T follicular helper cell (primary cell): Measurements from ENCODE around the gene ABHD13.
A peak's percentile ranks its signal among the peaks of the same experiment; 100 is the strongest.
"Not testable (repeated sequence)": the region's sequence is repeated elsewhere in the genome, so short reads cannot be mapped to it uniquely, and the experiment has no call there.

Experiments used
- DNase-seq: peaks from one replicate; pipeline ENCODE4 v3.0.0-alpha.2; 2020; ENCODE audit warnings: low read depth

ABHD13 gene

DNA sequence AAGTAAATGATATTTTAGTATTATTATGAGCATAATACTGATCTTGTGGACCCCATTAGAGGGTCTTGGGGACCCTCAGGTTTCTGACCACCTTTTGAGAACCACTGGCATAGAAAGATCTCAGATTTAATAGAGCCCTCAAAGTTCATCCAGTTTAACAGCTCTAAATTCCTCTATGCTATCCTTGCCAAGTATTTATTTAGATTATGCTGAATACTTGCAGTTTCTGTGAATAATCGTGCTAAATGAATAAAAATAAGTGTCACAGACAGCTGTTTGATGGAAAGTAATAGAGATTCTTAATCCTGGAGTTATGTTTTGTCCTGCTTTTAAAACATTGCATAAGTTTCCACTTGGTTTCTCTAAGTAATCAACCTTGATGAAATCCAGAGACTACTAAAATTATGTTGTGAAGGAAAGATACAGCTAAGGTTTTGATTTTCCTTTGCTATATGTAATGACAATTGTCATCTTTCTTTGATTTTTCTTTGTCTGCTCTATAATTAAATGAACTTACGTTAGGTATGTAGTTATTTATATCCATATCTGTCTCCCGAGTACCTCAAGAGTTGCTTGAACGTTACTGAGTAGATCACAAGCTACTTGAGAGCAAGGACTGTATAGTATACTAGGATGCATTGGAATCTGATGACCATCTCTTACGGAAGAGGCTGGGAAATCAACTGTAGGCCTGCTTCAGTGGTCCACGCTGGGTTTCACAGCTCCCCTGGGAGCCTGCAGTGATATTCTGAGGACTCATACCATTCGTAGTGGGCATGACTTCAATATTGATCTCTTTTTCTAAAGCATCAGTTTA is 5.7 kb downstream of the ABHD13 start:
- no peak for DNase-seq

DNA sequence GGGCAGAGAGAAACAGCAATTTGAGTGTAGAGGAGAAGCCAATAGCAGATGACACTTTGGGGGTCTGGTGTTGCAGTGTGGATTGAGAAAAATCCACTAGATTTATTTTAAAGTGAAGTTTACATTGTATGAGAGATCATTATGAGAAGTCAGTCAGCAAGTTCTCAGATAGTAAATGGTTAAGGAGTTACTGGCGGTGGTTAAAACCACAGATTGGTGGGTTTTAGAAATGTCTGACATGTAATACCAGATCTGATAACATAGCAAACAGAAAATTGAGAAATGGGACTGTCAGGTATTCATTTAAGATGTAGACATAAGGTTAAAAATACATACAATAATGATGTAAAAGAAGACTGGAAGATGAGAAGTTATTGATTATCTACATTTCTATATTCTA is 7.2 kb downstream of the ABHD13 start:
- no peak for DNase-seq

DNA sequence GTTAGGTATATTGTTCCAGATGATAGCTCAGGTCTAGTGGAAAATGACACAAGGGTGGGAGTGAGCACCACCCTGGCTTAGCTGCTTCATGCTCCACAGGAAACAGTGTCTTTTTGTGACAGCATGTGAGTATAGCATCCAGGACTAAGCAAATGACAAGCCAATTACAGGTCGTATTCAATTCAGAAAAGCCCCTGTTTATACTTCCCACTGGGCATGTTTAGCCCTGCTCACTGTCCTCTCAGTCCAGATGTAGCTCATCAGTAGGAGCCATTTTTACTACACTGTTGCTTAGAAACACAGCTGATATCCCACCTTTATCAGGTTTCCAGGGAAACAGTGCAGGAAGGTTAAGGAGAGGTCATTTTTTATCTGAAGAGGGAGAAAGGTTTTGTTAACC is 8.0 kb downstream of the ABHD13 start:
- no peak for DNase-seq

DNA sequence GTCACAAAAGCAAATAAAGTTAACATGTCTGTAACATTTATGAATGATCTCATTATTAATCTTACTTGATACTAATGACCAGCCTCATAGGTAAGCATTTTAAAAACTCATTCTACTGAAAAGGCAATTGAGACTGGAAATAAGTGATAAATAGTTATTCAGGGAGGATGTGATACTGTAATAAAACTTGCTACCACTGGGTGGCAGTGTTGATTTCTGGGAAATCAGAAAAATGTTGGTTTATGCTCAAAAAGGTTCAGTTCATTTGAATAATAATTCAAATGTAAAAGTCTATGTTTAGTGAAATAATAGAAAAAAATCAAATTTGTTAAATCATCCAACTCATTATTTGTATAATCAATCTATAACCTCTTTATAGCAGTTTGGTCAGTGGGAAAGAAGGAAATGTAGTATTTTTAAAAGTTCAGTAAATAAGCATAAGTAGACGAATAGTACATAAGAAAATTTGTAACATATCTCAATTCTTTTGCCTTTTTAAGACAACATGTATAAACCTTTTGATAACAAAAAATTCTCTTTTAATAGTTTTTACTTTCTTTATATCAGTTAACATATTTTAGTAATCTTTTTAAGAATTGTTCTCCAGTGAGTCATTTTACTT is 9.6 kb downstream of the ABHD13 start:
- DNase-seq, result no peak

DNA sequence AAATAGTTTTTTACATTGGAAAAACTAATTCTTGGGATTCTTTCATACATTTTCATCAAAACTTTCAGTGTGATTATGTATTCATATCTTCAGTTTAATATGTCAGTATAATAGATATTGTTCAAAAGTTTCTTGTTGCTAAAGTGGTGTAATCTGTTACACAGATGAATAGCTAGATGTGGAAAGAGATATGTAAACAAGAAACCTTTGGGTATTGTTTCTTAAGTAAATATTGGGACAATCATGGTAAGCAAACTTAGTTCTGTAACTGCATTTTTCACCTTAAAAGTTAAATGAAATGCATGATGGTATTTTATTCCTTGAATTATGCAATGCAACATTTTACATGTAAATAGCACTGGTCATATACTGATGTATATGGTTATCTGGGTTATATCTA is 12.2 kb downstream of the ABHD13 start:
- DNase-seq, result no peak

GRCh38 chr13:108249150-108249549 is 31.0 kb downstream of the ABHD13 start:
- no peak for DNase-seq

DNA sequence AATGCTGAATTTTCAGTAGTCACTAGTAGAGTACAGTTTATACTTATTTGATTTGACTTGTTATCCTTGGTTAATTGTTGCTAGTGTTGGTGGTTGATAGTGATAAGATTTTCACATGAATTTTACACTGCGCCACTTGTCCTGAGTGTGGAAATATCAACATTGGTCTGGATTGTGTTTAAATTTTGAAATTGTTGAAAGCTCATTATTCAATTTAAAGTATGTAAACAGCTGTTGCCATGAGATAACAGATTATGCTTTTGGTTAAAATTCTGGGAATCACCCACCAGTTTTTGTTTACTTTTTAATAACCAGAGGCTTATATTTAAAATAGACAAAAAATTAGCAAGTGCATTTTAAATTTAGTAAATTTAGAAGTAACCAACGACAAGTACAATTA is 39.1 kb downstream of the ABHD13 start:
- no peak for DNase-seq

DNA sequence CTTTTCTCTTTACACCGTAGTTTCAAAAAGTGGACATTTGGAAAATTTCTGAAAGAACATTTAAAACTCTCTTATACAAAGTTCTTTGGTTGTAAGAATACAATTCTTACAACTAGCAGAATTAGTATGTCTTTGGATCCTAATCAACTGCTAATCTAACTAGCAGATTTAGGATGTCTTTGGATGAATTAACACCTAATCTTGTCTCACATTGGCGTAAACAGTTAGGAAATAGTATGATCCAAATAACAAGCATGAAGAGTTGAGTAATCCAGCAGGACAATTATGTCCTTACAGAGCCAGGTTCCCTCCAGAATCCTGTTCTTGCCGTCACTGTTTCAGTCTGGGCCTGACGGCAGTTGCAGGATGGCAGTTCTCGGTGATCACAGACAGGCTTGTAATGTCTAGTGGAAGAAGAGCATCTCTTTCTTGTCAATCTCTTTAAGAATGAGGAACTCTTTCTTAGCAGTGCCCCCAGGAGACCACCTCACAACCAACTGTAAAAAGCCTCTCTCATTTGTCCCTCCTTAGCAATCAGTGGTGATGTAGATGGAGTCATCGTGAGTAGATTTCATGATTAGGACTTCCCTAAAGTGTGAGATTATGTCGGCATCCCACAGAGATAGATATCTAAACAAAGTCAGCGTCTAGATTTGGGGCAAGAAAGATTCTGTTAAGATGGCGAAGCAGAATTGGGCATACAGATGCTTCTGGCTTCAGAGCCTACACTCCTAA is 45.6 kb downstream of the ABHD13 start:
- DNase-seq, result no peak

GRCh38 chr13:108266321-108266990 is 48.3 kb downstream of the ABHD13 start:
- DNase-seq, result no peak

DNA sequence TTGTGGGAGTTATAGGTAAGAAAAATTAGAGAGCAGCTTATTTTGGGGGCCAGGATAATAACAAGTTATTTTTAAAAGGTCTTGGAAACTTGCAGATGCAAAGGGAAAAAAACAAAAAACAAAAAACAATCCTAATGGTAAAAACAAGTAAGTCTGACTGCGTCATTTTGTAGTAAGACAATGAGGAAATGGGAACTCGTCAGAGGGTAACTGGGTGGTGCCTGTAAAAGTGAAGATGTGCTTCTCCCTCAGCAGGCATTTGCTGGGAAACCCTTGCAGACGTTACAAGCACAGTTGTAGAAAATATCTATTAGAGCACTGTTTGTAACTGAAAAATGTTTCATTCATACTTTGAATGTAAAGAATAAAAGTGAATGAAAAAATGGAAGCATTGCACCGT is 49.2 kb downstream of the ABHD13 start:
- no peak for DNase-seq

GRCh38 chr13:108267855-108268254 is 49.7 kb downstream of the ABHD13 start:
- DNase-seq, result not testable (repeated sequence)

DNA sequence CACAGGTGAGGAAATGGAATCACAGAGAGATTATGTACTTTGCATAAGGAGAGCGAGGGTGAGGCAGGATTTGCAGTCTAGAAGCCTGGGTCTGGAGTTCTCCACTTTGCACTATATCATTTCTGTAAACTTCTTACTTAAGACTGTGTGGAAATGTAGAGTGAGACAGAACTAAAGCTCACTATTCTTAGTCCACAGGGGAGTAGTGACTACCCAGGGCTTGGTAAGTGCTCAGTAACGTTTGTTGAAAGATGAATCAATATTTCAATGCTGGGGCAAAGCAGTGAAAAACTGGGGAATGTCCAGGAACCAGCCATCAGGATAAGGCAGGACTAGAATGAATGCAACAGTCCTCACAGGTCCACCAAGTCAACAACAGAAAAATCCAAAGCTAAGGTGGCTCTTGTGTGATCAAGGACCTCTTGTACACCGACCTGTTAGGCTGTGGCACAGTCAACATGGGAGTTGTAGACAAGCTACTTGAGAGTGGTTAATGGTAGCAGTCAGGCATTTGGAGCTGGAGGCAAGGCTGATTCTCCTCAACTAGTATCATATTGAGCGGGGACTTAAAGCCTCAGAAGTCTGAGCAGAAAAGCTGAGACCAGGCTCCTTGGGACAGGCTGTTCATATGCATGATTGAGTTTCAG is 50.4 kb downstream of the ABHD13 start:
- no peak for DNase-seq

- peak; percentile 3 for DNase-seq
These were observed 51.6 kb downstream of the ABHD13 start, which contains the start of gene TNFSF13B for GRCh38 chr13:108269601-108270328. TSS of gene TNFSF13B (plus strand) at chr13:108269718. CDS start at chr13:108269896, 178 bp downstream.

DNA sequence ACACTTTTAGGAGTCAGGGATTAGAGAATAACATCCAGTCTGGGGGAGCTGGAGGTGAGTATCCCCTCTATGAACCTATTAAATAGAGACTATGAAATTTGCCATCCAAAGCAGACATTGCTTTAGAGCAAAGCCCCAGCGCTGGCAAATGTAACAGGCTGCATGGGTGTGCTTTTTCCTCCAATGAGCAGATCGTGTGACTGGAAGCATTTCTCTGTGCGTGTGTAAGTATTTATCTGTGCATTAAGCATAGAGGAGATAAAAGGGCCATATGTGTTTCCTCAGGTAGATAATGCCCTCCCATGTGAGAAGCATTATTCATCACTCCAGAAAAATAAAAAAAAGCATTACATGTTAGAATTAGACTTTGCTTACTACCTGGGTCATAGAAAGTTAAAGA is 52.2 kb downstream of the ABHD13 start:
- no peak for DNase-seq

DNA sequence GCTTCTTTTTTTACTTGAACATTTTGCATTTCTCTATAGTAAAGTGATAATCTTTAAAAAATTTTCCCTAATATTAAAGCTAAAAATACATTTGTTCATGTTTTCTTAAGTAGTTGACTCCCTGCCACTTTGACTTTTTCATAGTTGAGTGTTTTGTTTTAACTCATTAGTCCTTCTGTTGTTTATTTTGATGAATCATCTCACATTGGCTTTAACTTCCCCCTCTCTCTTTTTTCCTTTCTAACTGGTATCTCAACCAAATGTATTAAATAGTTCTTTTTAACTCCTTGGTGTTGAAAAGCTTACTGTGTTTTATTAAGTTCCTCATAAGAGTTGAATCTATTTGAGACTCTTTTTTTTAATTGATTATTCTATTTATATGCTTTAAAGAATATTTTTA is 54.1 kb downstream of the ABHD13 start:
- no peak for DNase-seq

DNA sequence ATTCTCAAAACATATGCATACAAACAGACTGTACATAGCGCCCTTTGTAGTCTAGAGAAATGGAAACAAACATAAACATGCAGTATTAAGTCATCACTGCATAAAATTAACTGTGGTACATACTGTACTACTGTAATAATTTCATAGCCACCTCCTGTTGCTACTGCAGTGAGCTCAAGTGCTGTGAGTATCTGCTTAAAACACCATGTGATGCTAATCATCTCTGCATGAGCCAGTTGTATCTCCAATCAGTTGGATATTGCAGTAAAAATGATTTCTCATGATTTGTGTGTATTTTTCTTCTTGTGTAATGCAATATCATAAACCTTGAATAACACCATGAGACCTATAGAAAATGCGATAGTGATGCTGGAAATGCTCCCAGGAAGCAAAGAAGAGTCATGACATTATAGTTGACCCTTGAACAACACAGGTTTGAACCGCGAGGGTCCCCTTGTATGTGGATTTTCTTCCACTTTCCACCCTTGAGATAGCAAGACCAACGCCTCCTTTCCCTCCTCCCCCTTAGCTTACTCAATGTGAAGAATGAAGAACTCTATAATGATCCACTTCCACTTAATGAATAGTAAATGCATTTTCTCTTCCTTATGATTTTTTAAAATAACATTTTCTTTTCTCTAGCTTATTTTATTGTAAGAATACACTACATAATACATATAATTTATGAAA is 55.4 kb downstream of the ABHD13 start:
- no peak for DNase-seq

- DNase-seq, result no peak
These were observed 56.5 kb downstream of the ABHD13 start for GRCh38 chr13:108274718-108275117.

DNA sequence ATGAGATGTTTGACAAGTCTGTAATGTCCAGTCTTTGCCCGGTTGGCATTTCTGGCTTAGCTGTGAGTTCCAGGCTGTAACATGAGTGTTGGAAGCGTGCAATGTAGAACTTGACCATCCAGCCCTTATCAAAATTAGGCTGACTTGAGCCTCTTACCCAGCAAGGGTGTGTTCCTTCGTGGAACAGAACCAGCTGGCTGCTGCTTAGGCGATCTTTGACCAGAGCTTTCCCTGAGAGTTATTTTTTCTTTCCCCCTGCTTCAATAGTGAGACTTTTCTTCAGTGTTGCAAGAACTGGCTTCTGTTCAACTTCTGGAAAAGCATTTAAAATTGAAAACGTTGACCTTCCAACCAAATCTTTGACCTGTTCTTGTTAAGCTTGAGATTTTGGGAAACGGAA is 57.9 kb downstream of the ABHD13 start:
- DNase-seq, result no peak

GRCh38 chr13:108278466-108278865 is 60.3 kb downstream of the ABHD13 start:
- DNase-seq, result no peak

GRCh38 chr13:108281901-108282300 is 63.7 kb downstream of the ABHD13 start:
- DNase-seq, result no peak

DNA sequence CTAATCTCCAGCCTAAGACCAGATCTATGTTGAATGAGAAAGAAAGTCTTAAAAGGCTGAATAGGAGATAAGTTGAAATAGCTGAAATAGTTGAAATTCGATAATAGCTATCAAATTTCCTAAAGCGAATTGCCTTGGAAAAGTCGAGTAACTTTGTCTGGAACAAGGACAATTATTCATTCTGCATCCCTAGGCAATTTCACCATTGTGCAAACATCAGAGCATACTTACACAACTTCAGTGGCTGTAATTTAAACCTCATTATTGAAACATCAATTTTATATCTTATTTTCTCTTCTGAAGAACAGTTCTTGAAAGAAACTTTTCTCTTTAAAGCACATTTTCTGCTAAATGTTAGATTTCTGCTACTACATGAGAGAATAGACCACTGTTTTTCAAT is 64.9 kb downstream of the ABHD13 start:
- DNase-seq, result no peak
